ENCODE measurements around the gene BCL2L1.
"Not testable (repeated sequence)": the region's sequence is repeated elsewhere in the genome, so short reads cannot be mapped to it uniquely, and the experiment has no call there.

BCL2L1 gene

GRCh38 chr20:31630187-31630790 is 92.4 kb downstream of the BCL2L1 start:
- Histone ChIP-seq H3K36me3 (ENCODE audit: control insufficient read depth, insufficient read depth, low read length) (no peaks in the 10 kb centered on the region), H3K4me3 (ENCODE audit: low read length) (no peak overlapping the region), H3K9ac (ENCODE audit: low read length) (no peak overlapping the region), H3K27ac (ENCODE audit: low read depth, low read length) (no peak overlapping the region), H3K4me1 (ENCODE audit: control insufficient read depth, insufficient read depth, low read length) (no peaks in the 10 kb centered on the region), H3K27me3 (ENCODE audit: control insufficient read depth, insufficient read depth, low read length) (no peaks in the 10 kb centered on the region)

GRCh38 chr20:31628057-31628456 is 94.6 kb downstream of the BCL2L1 start:
- not testable (repeated sequence) for H3K4me3 ChIP-seq (ENCODE audit: low read length); H3K27ac ChIP-seq (ENCODE audit: low read depth, low read length); H3K36me3 ChIP-seq (ENCODE audit: control insufficient read depth, insufficient read depth, low read length); H3K4me1 ChIP-seq (ENCODE audit: control insufficient read depth, insufficient read depth, low read length); H3K27me3 ChIP-seq (ENCODE audit: control insufficient read depth, insufficient read depth, low read length); H3K9ac ChIP-seq (ENCODE audit: low read length)

- H3K4me3 ChIP-seq (ENCODE audit: low read length); H3K27ac ChIP-seq (ENCODE audit: low read depth, low read length); H3K36me3 ChIP-seq (ENCODE audit: control insufficient read depth, insufficient read depth, low read length); H3K4me1 ChIP-seq (ENCODE audit: control insufficient read depth, insufficient read depth, low read length); H3K27me3 ChIP-seq (ENCODE audit: control insufficient read depth, insufficient read depth, low read length); H3K9ac ChIP-seq (ENCODE audit: low read length): not testable (repeated sequence)
These were observed 96.1 kb downstream of the BCL2L1 start for GRCh38 chr20:31626534-31626933.

GRCh38 chr20:31623123-31623505 is 99.6 kb downstream of the BCL2L1 start:
- H3K36me3 ChIP-seq (ENCODE audit: control insufficient read depth, insufficient read depth, low read length); H3K27me3 ChIP-seq (ENCODE audit: control insufficient read depth, insufficient read depth, low read length); H3K9ac ChIP-seq (ENCODE audit: low read length); H3K27ac ChIP-seq (ENCODE audit: low read depth, low read length); H3K4me3 ChIP-seq (ENCODE audit: low read length); H3K4me1 ChIP-seq (ENCODE audit: control insufficient read depth, insufficient read depth, low read length): not testable (repeated sequence)

DNA sequence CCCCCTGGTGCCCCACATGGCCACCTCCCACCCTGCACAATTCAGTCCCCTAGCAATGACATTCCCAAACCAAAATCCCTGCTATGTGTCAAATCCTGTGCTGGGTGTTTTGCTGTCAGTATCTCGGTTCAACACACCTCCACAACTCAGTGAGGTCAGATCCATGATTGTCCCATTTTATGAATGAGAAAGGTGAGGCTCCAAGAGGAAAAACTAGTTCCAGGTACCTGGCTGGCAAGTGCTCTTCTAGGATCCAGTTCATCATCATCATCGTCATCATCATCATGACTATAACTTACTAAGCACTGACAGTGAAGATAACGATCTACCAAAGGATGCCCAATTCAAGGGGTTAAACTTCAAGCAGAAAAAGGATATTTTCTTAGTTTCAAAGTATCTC is 102.4 kb downstream of the BCL2L1 start:
- no peak overlapping the region for H3K9ac ChIP-seq (ENCODE audit: low read length)
- no peaks in the 10 kb centered on the region for H3K4me1 ChIP-seq (ENCODE audit: control insufficient read depth, insufficient read depth, low read length)
- H3K27me3 ChIP-seq (ENCODE audit: control insufficient read depth, insufficient read depth, low read length) = no peaks in the 10 kb centered on the region
- H3K4me3 ChIP-seq (ENCODE audit: low read length) = no peak overlapping the region
- no peaks in the 10 kb centered on the region for H3K36me3 ChIP-seq (ENCODE audit: control insufficient read depth, insufficient read depth, low read length)
- no peak overlapping the region for H3K27ac ChIP-seq (ENCODE audit: low read depth, low read length)

GRCh38 chr20:31617432-31618104 is 105.1 kb downstream of the BCL2L1 start:
- Histone ChIP-seq H3K36me3 (ENCODE audit: control insufficient read depth, insufficient read depth, low read length) (no peaks in the 10 kb centered on the region), H3K9ac (ENCODE audit: low read length) (no peak overlapping the region), H3K4me3 (ENCODE audit: low read length) (no peak overlapping the region), H3K27ac (ENCODE audit: low read depth, low read length) (no peak overlapping the region), H3K4me1 (ENCODE audit: control insufficient read depth, insufficient read depth, low read length) (no peaks in the 10 kb centered on the region), H3K27me3 (ENCODE audit: control insufficient read depth, insufficient read depth, low read length) (no peaks in the 10 kb centered on the region)

DNA sequence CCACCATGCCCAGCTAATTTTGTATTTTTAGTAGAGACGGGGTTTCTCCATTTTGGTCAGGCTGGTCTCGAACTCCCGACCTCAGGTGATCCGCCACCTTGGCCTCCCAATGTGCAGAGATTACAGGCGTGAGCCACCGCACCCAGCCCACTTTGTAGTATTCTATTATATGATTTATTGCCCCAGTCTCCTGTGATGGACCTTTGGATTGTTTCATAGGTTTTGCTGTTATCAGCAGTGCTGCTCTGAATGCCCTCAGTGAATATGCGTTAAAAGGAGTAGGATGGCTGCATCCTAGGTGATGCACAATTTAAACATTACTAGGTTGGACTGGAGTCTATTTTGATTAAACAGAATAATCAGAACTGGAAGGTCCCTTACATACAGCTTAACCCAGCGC is 107.3 kb downstream of the BCL2L1 start:
- Histone ChIP-seq H3K4me1 (ENCODE audit: control insufficient read depth, insufficient read depth, low read length) (no peaks in the 10 kb centered on the region), H3K27me3 (ENCODE audit: control insufficient read depth, insufficient read depth, low read length) (no peaks in the 10 kb centered on the region), H3K4me3 (ENCODE audit: low read length) (no peak overlapping the region), H3K27ac (ENCODE audit: low read depth, low read length) (no peak overlapping the region), H3K36me3 (ENCODE audit: control insufficient read depth, insufficient read depth, low read length) (no peaks in the 10 kb centered on the region), H3K9ac (ENCODE audit: low read length) (no peak overlapping the region)

All from rectal smooth muscle tissue (tissue), 1 donor.